ENCODE data around the gene CST8.

CST8 gene

DNA sequence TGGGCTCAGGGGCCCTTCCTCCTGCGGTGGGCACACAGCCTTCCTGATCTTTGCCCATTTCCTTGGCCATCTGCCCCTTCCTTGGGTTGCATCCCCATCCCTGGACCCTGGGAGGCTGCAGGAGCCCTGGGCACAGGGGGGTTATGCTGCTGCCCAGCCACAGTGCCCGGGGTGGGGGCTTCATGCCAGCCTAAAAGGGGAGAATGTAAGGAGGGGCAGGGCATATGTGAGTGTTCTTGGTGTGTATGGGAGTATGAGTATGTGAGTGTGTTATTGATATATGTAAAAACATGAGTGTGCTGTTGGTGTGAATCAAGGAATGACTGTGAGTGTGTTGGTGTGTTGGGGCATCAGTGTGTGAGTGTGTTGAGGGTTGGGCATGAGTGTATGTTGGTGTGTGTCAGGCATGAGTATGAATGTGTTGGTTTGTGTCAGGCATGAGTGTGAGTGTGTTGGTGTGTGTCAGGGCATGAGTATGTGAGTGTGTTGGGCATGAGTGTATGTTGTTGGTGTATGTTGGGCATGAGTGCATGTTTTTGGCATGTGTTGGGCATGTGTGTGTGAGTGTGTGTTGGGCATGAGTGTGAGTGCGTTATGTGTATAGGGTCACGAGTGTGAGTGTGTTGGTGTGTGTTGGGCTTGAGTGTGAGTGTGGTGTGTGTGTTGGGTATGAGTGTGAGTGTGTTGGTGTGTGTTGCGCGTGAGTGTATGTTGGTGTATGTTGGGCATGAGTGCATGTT lies 14.7 kb upstream of the CST8 start:
- no peak for DNase-seq (ENCODE audit: low read depth in 3 of 3)

GRCh38 chr20:23477223-23477622 lies 13.7 kb upstream of the CST8 start:
- DNase-seq (ENCODE audit: low read depth in 3 of 3), result no peak

DNA sequence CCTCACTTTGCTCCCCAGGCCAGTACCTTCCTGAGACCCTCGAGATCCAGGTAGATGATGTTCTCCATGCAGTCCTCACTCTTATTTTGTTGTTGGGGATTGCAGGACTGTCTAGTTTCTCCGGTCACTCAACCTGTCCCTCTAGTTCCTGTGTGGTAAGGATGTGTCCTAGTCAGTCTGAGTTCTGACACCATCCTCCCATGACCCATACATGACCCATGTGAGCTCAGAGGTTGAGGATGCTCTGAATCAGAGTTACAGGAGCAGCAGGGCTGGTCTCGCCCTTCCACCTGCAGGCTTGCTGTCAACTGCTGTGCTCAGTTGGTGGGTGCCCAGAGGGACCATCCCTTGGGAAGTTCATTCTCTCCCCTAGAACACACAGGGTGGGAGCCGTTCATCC lies 11.9 kb upstream of the CST8 start:
- DNase-seq (ENCODE audit: low read depth in 3 of 3), result no peak

GRCh38 chr20:23482138-23482537 lies 8.8 kb upstream of the CST8 start:
- DNase-seq (ENCODE audit: low read depth in 3 of 3), result no peak

GRCh38 chr20:23484081-23484480 lies 6.8 kb upstream of the CST8 start:
- no peak for DNase-seq (ENCODE audit: low read depth in 3 of 3)

DNA sequence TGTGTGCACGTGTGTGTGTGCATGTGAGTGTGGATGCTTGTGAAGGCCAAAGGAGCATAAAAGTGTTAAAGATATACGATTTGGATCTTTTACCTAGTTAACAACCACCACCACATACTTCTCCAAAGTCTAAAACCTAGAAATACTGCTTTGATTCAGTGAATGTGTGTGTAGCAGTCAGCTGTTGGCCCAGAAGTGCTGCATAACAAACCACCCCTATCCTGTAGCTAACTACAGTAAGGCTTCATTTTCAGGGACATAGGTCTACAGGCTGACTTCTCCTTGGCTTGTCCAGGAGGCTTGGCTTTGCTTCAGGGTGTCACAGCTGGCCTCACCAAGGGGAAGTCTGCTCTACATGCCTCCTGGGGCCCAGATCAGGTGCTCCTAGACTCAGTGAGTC lies 2.4 kb upstream of the CST8 start:
- DNase-seq (ENCODE audit: low read depth in 3 of 3), result no peak

DNA sequence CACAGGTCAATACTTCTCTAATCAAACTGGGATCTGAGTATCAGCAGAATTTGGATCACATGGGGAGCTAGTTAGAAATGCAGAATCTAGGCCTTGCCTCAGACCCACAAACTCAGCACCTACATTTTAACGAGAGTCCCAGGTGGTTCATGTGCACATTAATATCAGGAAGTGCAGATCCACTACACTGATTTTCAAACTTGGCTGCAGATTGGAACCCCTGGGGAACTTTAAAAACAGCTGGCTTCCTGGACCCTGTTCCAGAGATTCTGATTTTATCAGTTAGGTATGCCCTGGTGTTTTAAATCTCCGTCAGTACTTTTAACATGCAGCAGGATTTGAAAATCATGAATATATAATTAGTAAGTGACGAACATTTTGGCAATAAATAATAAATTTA lies 1.9 kb upstream of the CST8 start:
- DNase-seq (ENCODE audit: low read depth in 3 of 3), result no peak

DNA sequence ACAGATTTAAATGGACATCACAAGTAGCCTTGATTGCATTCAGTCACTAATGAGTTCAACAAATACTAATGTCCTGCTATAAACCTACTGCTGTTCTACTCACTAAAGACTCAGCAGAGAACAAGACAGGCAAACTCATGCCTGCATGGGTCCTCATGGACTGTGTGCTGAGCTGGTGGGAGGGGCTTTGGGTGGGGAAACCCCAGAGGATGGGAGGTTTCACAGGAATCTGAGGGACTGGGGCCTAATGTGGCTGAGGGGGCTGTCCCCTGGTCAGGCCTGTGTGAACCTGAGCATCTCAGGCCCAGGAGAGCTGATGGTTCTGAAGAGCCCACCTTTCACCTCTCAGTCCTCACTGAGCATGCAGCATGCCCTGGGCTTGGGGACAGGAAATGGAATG lies 1.4 kb downstream of the CST8 start:
- no peak for DNase-seq (ENCODE audit: low read depth in 3 of 3)

DNA sequence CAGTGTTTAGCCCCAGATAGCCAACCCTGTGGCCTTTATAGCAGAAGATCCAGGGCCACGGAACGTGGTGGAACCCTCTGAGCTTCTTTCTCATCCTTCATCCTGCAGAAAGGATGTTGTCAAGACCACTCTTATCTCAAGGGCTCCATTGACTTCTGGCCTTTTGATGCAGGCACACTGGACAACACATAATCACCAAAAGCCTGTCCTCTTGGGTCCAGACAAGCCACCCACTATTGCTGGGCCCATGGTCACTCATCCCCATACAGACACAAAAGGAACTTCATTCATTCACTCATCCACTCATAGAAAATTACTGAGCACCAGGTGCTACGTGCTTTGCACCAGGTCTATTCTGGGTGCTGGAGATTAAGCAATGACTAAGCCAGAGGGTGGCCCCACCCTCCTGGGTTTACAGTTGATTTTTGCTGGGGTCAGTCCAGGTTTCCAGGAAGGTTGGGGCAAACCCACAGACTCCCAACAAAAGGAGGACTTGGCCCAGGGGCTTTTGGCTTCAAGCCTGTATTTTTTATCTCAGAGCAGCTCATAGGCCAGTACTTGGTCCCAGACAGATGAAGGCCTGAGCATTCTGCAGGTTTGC lies 2.4 kb downstream of the CST8 start:
- DNase-seq (ENCODE audit: low read depth in 3 of 3), result no peak

GRCh38 chr20:23497536-23497935 lies 6.6 kb downstream of the CST8 start:
- no peak for DNase-seq (ENCODE audit: low read depth in 3 of 3)

GRCh38 chr20:23501926-23502325 lies 11.0 kb downstream of the CST8 start:
- no peak for DNase-seq (ENCODE audit: low read depth in 3 of 3)

GRCh38 chr20:23503649-23504048 lies 12.7 kb downstream of the CST8 start:
- no peak for DNase-seq (ENCODE audit: low read depth in 3 of 3)

DNA sequence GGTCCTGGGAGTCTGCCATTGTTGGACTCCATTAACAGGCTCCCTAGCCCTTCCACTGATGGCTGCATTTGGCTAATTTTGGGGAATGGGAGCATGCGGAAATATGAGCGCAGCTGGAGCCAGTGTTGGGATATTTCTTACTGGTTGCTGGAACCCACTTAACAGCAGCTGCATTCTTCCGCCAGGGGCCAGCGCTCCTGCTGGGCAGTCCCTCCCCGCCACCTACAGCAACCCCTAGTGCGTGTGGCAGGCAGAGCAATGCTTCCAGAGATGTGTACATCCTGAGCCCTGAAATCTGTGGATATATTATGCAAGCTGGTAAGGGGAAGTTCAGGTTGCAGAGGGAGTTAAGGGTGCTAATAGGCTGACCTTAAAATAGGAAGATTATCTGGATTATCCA lies 16.4 kb downstream of the CST8 start:
- no peak for DNase-seq (ENCODE audit: low read depth in 3 of 3)

GRCh38 chr20:23508449-23509229 lies 17.7 kb downstream of the CST8 start:
- no peak for DNase-seq (ENCODE audit: low read depth in 3 of 3)

- DNase-seq (ENCODE audit: low read depth in 3 of 3), result no peak
Measured at GRCh38 chr20:23509247-23509913, 18.5 kb downstream of the CST8 start.

DNA sequence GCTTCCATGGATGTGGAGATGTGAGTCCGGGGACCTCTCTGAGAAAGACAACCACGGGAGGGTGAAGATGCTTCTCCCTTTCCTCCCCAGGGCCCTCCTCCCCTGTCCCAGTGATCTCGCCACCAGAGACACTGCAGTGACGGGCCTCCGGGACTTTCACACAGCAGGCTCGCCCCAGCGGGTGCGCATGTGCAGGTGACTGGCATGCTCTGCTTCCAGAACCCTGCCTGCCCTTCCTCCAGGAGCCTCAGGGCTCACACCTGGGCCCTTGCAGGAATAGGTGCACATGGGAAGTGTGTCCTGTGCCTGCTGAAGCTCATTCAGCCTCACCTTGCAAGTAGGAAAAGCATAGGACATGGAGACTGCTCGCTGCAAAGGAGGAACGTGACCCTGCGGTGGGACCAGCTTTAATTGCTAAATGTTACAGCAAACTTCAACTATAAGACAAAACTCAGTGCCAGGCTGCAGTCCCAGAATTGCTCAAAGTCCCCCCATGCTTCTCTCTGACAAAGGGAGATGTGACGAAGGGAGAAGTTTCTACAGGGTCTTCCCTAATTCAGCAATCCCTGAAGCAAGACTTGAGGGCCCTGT lies 19.2 kb downstream of the CST8 start:
- DNase-seq (ENCODE audit: low read depth in 3 of 3), result no peak

DNA sequence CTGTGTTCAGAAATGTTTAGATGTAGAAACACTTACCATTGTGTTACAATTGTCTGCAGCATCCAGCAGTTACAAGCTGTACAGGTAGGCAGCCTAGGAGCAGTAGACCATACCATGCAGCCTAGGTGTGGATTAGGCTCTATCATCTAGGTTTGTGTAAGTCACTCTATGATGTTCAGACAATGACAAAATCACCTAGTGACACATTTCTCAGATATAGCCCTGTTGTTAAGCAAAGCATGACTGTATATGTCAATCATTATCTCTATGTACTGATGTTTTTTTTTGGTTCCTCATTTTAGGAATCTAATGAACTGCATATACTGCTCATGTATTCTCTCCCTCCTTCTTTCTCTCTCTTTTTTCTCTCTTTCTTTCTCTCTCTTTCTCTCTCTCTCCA lies 22.2 kb downstream of the CST8 start:
- DNase-seq (ENCODE audit: low read depth in 3 of 3), result no peak

DNA sequence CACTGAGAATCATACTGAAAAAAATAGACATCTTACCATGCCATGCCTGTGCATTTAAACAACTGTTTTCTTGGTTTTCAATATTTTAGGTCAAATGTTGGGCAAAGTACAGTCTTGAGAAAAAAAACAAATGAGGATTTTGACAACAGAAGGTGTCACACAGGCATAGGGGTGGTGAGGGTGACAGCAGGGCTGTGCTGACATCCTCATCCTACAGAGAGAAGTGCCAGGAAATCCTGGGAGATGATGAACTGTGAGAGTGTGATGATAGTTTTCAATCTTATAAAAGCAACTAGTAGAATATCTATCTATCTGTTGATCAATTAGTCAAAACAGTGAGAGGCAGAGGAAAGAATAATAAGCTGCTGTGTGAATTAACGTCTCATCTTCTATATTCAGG lies 23.9 kb downstream of the CST8 start:
- no peak for DNase-seq (ENCODE audit: low read depth in 3 of 3)

DNA sequence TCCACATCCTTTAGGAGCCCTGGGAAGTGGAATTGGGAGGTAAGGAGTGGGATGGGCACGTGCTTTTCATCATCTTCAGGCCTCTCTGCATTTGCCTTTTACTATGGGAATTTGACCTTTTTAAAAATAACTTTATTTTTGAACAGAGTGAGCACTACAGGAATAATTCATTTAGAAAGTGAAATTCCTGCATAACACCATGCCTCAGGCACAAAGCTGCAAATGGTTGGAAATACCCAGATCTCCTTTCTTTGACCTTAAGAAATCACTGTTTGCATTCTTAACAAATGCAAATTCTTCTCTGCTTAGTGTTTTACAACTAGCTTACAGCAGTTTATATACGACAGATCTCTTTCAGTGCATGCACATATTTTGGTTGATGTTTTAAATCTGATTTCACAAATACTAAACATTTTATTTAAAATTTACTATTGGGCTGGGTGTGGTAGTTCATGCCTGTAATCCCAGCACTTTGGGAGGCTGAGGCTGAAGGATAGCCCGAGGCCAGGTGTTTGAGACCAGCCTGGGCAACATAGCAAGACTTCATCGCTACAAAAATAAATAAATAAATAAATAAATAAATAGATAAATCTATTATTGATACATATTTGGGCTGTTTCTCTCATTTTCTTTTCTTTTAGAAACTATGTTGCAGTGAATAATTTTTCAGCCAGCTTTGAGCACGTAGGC lies 24.5 kb downstream of the CST8 start:
- DNase-seq (ENCODE audit: low read depth in 3 of 3), result no peak

- no peak for DNase-seq (ENCODE audit: low read depth in 3 of 3)
Measured at GRCh38 chr20:23517719-23518118, 26.8 kb downstream of the CST8 start.

GRCh38 chr20:23519556-23519955 lies 28.6 kb downstream of the CST8 start:
- DNase-seq (ENCODE audit: low read depth in 3 of 3), result no peak

- no peak for DNase-seq (ENCODE audit: low read depth in 3 of 3)
Measured at GRCh38 chr20:23520185-23520584, 29.3 kb downstream of the CST8 start.
